Brain microvascular endothelial cell (primary cell): ENCODE data around the gene TIGD1.
A peak's percentile ranks its signal among the peaks of the same experiment; 100 is the strongest.

Experiments
- DNase-seq: peaks from one replicate; pipeline ENCODE4 v3.0.0-alpha.2; 2020
- H3K27ac ChIP-seq: fragments of 250-450 bp; sonication (Bioruptor Pico); 2 replicates; pipeline ENCODE4 v1.5.1; 2020; ENCODE audit warnings: mild to moderate bottlenecking, moderate library complexity
- H3K27me3 ChIP-seq: fragments of 250-450 bp; sonication (Bioruptor Pico); replicated peaks from 2 replicates; pipeline ENCODE4 v1.5.1; 2020; ENCODE audit warnings: mild to moderate bottlenecking
- H3K36me3 ChIP-seq: fragments of 250-450 bp; sonication (Bioruptor Pico); replicated peaks from 2 replicates; pipeline ENCODE4 v1.5.1; 2020; ENCODE audit warnings: mild to moderate bottlenecking
- H3K4me3 ChIP-seq: 2 replicates; pipeline ENCODE4 v1.5.1; 2011; ENCODE audit warnings: low read depth, mild to moderate bottlenecking, control low read depth, low read length, moderate library complexity
- in situ Hi-C: cut with HindIII; loops from 2 replicates; pipeline ENCODE4 v1.10.0; 2017; ENCODE audit warnings: low sequenced_read_pairs, low pct_ligation_motif_present
- TF ChIP-seq, protein P1 (sequence below): IDR thresholded peaks from 2 replicates; pipeline ENCODE4 v1.5.1; 2011; ENCODE audit warnings: low read depth, mild to moderate bottlenecking, moderate library complexity, low read length, control low read depth, inconsistent platforms; ENCODE audit errors: missing control alignments

The TIGD1 gene

DNA sequence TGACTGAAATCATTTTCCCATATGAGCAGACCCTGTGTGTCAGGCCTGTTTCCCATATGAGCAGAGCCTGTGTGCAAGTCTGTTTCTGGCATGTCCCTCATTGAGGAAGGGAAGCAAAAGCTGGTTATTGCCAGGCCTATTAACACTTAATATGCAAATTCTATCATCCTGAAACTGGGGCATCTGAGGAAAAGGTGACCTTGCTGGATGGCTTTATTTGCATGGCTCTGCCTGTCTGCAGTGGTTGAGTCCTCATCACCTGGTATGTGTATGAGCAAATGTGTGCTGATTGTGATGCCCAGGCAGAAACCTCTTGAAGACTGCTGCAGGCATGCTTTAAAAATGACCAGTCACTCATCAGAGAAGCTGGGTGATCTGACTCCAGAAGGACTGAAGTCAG, 31.4 kb upstream of the TIGD1 start:
- TF ChIP-seq, protein P1, sequence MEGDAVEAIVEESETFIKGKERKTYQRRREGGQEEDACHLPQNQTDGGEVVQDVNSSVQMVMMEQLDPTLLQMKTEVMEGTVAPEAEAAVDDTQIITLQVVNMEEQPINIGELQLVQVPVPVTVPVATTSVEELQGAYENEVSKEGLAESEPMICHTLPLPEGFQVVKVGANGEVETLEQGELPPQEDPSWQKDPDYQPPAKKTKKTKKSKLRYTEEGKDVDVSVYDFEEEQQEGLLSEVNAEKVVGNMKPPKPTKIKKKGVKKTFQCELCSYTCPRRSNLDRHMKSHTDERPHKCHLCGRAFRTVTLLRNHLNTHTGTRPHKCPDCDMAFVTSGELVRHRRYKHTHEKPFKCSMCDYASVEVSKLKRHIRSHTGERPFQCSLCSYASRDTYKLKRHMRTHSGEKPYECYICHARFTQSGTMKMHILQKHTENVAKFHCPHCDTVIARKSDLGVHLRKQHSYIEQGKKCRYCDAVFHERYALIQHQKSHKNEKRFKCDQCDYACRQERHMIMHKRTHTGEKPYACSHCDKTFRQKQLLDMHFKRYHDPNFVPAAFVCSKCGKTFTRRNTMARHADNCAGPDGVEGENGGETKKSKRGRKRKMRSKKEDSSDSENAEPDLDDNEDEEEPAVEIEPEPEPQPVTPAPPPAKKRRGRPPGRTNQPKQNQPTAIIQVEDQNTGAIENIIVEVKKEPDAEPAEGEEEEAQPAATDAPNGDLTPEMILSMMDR, result no peak
- Histone ChIP-seq H3K4me3 (no peak overlapping the region), H3K36me3 (peaks cover 6% of the 10 kb centered on the region), H3K27ac (no peak overlapping the region), H3K27me3 (no peaks in the 10 kb centered on the region)
- DNase-seq, result no peak
- in situ Hi-C loops, result no loop called here

DNA sequence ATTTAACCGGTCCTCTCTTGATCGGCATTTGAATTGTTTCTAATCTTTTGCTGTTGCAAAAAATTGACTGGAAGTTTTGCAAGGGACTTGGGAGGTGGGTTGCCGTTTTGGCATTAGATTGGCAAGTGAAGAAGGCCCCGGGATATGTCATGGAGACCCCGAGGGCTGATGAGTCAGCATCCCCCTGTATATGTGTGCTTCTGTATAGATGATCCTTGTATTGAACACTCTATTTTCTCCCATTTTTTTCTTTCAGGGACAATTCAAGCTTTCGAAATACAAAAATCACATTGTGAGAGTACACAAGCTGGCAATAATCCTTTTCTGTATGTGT, 30.3 kb upstream of the TIGD1 start:
- Histone ChIP-seq H3K27ac (no peak overlapping the region), H3K36me3 (peaks cover 6% of the 10 kb centered on the region), H3K4me3 (no peak overlapping the region), H3K27me3 (no peaks in the 10 kb centered on the region)
- TF ChIP-seq, protein P1, result no peak
- in situ Hi-C loops, result no loop called here
- no peak for DNase-seq

DNA sequence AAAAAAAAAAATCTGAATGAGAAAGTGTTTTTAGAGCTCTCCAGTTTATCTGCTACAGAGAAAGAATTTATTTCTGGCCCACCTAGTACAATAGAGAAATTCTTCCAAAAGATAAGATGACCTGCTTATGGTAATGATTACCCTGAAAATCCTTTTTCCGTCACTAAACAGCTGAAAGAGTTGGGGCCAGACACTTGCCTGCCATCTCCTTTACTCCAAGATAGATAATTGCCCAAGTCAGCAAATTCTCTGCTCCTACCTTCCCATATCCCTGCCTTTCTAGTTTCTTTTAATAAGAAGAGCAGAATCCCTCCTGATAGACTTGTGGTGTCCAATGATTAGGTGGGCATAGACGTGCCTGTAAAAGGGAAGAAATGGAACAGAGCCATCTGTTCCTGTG, 28.3 kb upstream of the TIGD1 start:
- Histone ChIP-seq H3K27ac (no peak overlapping the region), H3K4me3 (no peak overlapping the region), H3K27me3 (no peaks in the 10 kb centered on the region), H3K36me3 (peaks cover 15% of the 10 kb centered on the region)
- TF ChIP-seq, protein P1, result no peak
- in situ Hi-C loops, result no loop called here
- DNase-seq, result no peak

DNA sequence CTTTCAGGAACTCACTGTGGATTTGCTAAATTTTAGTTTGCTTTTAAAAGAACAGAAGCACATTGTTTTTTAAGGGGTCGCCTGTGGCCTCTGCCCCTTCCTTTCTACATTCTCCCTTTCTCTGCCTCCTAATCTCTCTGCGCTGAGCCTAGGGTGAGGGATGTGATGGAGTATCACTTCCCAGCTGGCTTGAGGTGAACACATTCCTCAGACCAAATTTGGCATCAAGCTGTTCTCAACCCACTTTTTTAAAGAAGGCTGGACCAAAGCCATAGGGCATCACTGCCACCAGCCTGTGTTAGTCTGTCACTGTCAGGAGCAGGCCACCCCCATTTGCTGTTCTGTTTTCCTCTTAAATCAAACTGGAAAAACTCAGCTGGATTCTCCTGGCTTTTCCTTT, 27.5 kb upstream of the TIGD1 start:
- DNase-seq, result no peak
- Histone ChIP-seq H3K36me3 (peaks cover 18% of the 10 kb centered on the region), H3K27ac (no peak overlapping the region), H3K27me3 (no peaks in the 10 kb centered on the region), H3K4me3 (no peak overlapping the region)
- in situ Hi-C loops, result no loop called here
- TF ChIP-seq, protein P1, result no peak

DNA sequence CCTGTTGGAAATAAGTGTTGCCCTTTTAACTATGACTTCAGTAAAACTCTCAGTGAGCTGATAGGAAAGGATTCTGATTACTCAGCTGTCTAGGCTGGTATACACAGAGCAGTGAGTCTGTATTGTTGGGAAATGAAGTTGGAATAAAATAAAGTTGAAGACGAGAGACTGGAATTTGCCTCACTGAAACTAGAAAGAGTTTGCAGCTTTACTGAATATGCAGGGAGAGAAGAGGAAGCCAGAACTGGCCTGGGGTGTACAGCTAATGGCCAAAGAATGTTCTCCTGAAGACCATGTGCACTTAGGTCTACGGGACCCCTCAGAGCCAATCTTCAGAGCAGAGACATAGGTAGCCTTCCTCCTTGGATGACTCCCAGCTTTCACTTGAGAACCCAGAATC, 26.6 kb upstream of the TIGD1 start:
- TF ChIP-seq, protein P1, result no peak
- H3K4me3 ChIP-seq, result no peak overlapping the region
- H3K36me3 ChIP-seq, result peaks cover 20% of the 10 kb centered on the region
- in situ Hi-C loops, result no loop called here
- no peaks in the 10 kb centered on the region for H3K27me3 ChIP-seq
- peak; percentile 10 for DNase-seq
- H3K27ac ChIP-seq, result no peak overlapping the region

DNA sequence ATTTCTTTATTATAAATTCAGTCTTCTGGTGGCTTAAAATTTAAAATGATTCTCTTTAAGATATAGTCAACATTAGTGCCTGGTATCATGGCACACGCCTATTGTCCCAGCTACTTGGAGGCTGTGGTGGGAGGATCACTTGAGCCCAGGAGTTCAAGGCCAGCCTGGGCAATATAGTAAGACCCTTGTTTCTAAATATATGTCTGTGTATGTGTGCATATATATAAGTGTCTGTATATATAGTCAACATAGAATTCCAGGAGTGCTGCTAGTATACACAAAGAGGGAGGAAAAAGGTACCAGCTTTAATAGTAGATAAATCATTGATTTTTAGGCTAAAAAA, 25.0 kb upstream of the TIGD1 start:
- TF ChIP-seq, protein P1, result no peak

More for the DNA sequence above, 25.0 kb upstream of the TIGD1 start:
- DNase-seq, result no peak
- Histone ChIP-seq H3K4me3 (no peak overlapping the region), H3K36me3 (peaks cover 19% of the 10 kb centered on the region), H3K27ac (no peak overlapping the region), H3K27me3 (no peaks in the 10 kb centered on the region)
- in situ Hi-C loops, result no loop called here
